Medulla oblongata (tissue), 1 donor: ENCODE results near the gene IFT81.

Experiments
- DNase-seq: peaks from one replicate; pipeline ENCODE4 v3.0.0-alpha.2; 2015; ENCODE audit errors: extremely low spot score

IFT81 gene

DNA sequence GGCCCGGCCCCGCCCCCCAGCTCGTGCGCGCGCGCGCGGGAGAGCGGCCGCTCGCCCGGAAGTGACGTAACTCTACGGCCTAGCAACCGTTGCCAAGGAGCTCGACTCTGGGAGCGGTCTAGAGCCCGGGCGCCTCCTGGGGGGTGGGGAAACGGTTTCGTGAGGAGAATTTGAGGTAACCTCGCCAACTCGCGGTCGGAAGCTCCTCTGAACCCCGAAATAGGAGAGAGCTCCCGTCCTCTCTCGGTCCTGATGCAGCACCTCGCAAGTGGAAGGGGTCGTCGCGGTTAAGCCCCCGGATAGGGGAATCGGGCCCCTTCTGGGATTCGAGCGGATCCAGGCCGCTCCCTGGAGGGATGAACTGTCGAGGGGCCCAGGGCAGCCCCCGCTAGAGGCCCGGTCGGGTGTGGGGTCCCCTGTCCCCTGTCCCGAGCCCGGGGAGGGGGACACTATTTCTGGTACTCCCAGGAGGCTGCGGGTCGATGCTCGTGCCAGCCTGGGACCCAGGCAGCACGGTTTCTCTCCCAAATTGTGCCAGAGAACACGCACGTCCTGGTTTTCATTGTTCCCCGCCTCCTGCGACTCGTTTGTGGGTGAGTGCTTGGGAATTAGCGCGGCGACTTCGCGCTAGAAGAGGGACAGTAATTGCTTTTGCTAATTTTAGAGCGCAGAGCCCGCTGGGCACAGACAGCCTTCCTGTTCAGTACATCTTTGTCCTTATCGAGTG lies at the start of gene IFT81:
Gene IFT81 (plus strand): TSS at position 89 of the 727 bp plus-strand sequence. CDS start 3,024 bp downstream, outside the sequence.
- DNase-seq = peak; percentile 97

DNA sequence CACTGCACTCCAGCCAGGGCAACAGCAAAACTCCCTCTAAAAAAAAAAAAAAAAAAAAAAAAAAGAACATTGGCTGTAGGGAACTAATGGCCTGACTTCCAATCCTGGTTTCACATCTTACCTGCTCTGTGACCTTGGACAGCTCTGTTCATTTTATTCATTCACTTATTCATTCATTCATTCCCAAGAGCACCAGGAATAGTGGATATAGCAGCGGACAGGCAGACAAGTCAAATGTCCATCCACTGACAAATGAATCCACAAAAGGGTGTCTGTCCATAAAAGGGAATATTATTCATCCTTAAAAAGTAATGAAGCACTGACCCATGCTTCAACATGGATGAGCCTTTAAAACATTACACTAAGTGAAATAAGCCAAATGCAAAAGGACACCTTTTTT lies 48.3 kb upstream of the IFT81 start:
- DNase-seq = no peak

DNA sequence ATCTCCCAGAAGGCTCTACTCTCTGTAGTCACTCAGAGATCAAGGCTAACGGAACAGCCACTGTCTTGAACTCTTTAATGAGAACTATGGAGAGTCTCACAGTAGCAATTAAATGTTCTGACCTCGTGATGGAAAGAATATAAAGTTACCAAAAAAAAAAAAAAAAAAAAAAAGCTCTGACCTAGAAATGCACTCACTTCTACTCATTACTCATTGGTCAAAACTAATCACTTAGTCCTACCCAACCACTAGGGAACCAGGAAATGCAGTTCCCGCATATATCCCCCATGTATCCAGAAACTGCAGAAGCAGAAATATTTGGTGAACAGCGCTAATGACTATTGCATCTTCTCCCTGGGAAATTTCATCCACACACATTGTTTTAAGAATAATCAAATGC lies 46.4 kb upstream of the IFT81 start:
- no peak for DNase-seq

DNA sequence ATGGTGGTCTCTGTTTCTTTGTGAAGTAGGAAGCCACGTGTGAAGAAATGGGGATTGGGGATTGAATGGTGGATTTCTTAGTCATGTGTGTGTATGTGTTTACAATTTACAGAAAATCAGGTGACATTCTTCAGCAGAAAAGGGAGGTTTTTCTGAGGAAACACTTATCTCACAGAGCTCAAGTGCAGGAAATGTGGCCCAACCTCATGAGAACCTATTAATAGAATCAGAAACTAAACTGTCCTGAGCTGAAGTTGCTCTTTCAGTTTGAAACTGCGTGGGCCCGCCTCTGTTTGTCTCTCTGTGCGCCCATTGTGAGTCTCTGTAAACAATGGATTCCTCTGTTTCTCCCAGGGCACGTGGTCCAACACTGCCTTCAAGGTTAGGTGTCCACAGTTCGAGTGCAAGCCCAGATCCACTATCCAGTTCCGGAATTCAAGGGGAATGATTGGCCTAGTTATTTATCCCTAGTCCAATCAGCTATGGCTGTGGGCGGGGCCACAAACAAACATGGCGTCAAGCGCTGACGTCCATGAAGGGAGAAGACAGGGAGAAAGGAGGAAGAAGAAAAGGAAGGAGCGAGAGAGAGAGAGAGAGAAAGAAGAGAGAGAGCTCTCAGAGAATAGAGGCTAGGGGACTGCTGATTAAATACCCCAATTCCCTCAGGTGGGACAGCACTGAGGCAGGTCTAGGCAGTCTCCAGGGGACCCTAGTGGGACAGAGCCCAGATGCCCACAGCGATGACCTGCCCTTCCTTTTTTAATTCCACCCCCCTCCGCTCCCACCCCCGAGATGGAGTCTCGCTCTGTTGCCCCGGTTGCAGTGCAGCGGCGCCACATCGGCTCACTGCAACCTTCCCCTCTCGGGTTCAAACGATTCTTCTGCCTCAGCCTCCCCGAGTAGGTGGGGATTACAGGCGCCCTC lies 44.4 kb upstream of the IFT81 start:
- peak; percentile 97 for DNase-seq

DNA sequence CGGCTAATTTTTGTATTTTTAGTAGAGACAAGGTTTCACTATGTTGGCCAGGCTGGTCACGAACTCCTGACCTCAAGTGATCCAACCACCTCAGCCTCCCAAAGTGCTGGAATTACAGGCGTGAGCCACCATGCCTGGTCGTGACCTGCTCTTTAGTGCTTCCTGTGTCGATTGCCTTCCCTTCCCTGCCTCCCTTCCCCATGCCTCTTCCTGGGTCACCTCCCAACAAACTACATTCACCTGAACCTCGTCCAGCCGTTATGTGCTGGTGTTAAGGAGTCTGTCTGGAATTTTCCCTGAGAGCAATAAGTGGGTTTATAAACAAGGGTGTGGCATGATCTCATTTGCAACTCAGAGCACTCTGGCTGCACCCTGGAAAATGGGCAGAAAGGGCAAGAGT lies 43.7 kb upstream of the IFT81 start:
- DNase-seq = no peak

- no peak for DNase-seq
Observed at GRCh38 chr12:110084314-110085015, 39.7 kb upstream of the IFT81 start.

DNA sequence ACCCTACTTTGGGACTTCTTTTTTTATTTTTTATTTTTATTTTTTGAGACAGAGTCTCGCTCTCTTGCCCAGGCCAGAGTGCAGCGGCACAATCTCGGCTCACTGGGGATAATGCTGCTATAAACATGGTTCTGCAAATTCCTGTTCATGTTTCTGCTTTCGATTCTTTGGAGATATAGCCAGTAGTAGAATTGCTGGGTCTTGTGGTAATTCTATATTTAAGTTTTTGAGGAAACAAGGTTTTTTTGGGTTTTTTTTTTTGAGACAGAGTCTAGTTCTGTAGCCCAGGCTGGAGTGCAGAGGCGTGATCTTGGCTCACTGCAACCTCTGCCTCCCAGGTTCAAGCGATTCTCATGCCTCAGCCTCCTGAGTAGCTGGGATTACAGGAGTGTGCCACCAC lies 35.9 kb upstream of the IFT81 start:
- peak; percentile 60 for DNase-seq

GRCh38 chr12:110088936-110089335 lies 35.2 kb upstream of the IFT81 start:
- peak; percentile 68 for DNase-seq

DNA sequence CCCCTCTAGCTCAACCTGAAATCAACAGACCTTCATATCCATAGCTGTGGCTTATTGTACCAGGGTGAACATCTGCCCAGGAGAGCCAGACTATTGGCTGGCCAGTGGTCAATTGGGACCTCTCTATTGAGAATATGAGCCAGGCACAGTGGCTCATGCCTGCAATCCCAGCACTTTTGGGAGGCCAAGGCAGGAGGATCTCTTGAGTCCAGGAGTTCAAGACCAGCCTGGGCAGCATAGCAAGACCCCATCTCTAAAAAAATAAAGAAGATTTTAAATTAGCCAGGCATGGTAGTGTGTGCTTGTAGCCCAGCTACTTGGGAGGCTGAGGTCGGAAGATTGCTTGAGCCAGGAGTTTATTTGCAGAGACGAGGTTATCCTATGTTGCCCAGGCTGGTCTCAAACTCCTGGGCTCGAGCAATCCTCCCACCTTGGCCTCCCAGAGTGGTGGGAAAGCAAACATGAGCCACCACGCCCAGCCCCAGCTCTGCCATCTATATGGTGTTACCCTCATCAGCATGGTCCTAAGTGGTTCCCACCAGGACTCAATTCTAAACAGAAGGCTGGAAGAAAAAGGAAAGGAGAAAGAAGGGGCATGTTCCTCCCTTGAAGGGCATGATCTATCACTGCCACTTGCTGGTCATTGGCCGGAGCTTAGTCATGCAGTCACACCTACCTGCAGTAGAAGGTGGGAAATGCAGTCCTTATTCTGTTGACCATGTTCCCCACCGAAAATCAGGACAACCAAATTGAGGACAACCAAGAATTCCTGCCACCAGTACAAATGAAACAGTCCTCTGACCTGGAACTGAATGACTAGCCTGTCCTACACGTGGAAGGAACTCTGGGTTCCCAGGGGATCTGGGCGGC lies 33.7 kb upstream of the IFT81 start:
- DNase-seq = no peak

- no peak for DNase-seq
Observed at GRCh38 chr12:110091136-110091711, 32.9 kb upstream of the IFT81 start.

DNA sequence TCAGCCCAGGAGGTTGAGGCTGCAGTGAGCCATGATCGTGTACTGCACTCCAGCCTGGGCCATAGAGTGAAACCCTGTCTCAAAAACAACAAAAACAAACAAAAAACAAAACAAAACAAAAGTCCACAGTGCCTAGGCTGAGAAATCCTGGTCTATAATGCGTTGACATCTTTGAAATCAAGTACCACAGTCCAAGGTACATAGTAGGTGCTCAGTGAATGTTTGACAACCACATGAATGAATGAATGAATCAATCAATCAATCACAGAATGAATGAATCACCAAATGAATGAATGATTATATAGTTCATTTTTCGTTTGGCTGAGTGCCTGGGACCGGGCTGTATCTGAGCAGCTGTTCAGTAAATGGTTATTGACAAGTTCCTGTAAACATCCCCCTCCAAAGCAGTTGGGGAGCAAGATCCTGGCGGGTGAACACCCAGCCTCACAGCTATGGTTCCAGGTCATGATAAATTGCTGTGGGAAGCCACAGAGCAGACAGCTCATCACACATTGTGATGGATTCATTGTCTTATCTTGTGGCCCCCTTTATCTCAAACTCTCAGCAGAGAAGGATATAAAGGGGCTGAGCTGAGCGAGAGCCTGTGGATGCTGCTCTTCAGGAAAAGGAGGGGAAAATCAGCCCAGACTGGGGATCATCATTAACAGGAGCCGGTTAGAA lies 30.4 kb upstream of the IFT81 start:
- DNase-seq = no peak

GRCh38 chr12:110100315-110100970 lies 23.7 kb upstream of the IFT81 start:
- DNase-seq = peak; percentile 93

DNA sequence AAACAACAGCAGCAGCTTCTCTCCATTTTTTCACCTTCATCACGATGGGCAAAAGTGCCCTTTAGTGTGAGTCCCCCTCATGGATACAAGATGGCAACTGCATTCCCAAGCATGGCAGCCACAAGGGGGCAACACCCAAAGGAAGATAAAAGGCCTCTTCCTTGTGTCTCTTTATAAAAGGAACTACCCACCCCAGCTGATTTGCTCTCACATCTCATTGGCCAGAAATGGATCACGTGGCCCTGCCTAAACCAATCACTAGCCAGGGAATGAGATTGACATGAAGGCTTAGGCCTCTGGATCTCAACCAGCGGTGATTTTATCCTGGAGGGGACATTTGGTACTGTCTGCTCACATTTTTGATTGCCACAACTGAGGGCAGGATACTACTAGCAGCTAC lies 21.9 kb upstream of the IFT81 start:
- DNase-seq = no peak

DNA sequence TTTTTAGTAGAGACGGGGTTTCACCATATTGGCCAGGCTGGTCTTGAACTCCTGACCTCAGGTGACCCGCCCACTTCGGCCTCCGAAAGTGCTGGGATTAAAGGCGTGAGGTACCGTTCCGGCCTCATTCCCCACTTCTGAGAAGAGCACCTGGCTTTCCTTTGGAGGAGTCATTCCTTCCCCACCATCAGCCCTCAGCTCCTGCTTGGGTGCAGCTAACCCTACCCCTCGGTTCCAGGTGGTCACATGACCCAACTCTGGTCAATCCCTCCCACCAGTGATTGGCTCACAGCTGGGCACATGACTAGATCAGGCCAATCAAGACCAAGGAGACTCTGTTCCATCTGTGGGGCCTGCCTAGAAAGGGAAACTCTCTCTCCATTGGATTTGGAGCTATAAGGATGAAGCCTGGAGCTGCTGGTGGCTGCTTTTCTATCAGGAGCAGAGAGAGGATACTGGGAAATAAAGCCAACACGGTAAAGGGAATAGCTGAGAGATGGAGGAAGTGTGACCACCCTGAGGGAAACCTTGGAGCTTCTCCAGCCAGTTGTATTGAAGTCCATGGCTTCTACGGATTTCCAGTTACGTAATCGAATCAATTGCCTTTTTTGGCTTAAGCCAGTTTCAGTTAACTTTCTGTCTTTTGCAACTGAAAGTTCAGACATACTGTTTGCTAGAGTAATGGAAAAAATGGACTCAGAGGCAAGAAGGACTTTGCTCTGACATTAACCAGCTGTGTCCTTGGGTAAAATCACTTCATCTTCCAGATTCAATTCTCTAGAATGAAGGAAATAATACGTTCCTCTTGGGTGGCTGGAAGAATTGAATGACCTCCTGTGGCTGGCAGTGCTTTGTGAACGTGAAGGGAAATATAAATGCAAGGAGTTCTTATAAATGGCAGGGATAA lies 19.7 kb upstream of the IFT81 start:
- DNase-seq = no peak

- no peak for DNase-seq
Observed at GRCh38 chr12:110105159-110105558, 19.0 kb upstream of the IFT81 start.

GRCh38 chr12:110105986-110106385 lies 18.2 kb upstream of the IFT81 start:
- DNase-seq = no peak

DNA sequence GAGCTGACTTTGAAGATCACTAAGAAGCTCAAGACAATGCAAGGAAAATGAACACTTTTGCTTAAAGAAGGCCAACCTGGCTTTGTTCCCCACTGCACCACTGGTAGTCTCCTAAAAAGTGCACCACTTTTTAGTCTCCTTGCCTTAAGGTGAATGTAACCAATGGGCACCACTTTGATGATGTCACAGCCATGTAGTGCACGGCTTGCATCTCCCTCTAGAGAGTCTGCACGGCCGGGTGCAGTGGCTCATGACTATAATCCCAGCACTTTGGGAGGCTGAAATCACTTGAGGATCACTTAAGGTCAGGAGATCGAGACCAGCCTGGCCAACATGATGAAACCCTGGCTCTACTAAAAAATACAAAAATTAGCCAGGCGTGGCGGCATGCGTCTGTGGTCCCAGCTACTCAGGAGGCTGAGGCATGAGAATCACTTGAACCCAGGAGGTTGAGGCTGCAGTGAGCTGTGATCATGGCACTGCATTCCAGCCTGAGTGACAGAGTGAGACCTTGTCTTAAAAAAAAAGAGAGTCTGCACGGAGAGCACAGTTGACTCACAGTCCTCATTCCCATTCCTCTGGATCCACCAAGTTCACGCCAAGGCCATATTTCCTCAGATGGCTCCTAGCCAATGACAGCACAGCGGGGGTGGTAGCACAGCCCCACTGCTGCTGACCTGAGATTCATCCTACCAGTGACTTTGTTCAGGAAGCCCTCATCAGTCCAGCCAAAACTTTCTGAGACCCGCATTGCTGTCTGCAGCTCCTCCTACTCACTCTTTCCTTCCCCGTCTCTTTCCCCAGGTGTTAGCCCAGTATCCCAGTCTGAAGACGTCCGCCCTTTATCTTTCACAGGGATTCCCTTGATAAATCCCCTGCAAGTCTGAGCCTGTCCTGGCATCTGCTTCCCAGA lies 16.5 kb upstream of the IFT81 start:
- DNase-seq = no peak
